ENCODE results near the gene EVI5L. TPM values are rescaled to one million over a fixed set of nuclear protein-coding genes. Genes with fewer than 3 reads are reported as not detected.

The EVI5L gene
- total and polyA plus RNA-seq, 2 of the 8 experiments (the other 6 are each of a cell fraction or from before 2014, with no cell fraction given): 7.2 to 11.0 TPM

DNA sequence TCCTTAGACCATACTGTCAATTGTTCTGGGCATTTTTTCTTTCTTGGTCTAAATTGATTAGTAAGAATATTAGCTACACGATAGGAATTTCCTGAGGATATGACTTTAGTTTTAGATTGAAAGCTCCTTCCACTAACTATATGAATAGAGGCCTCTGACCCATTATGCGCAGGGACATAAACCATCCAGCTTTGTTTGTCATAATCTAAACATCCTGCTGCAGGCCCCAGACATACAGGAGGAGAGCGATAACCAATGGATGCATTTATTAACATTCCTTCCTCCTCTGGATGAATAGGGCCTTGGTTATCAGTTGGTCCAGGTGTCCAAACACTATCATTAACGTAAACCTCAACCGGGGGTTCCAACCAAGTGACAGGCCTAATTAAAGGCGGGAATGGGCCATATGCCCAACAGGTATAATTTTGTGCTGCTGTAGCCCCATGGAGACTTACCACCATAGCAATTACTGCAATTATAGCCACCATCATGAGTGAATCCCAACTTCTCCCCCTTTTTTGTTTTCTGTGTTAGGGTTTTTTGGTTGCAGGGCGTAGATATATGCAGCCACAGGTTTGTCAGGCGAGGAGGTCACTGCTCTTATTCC lies 34.4 kb upstream of the EVI5L start (continued):
- TF ChIP-seq KDM1A (IDR thresholded peaks at IDR 0.05; ENCODE audit: borderline replicate concordance, low read length): no peak
- TF ChIP-seq BACH1 (IDR thresholded peaks at IDR 0.05; ENCODE audit: low read length): no peak
- TF ChIP-seq TEAD4 (IDR thresholded peaks at IDR 0.05; ENCODE audit: low read depth, low read length): no peak
- TF ChIP-seq CBX8 (IDR thresholded peaks at IDR 0.05; ENCODE audit: borderline replicate concordance, low read depth, low read length): no peak
- TF ChIP-seq GTF2F1 (IDR thresholded peaks at IDR 0.05; ENCODE audit: borderline replicate concordance, low read depth, low read length): no peak
- no peak for TF ChIP-seq EP300 (IDR thresholded peaks at IDR 0.05; ENCODE audit: borderline replicate concordance in 1 of 2, low read depth in 2 of 2, low read length in 2 of 2)
- TF ChIP-seq RFX5 (IDR thresholded peaks at IDR 0.05; ENCODE audit: borderline replicate concordance, low read depth, low read length): no peak
